ENCODE results near the gene SMYD1. TPM values are rescaled to one million over a fixed set of nuclear protein-coding genes. Genes with fewer than 3 reads are reported as not detected.

The SMYD1 gene
- total RNA-seq, 1 donor from 2014 or later = not detected

DNA sequence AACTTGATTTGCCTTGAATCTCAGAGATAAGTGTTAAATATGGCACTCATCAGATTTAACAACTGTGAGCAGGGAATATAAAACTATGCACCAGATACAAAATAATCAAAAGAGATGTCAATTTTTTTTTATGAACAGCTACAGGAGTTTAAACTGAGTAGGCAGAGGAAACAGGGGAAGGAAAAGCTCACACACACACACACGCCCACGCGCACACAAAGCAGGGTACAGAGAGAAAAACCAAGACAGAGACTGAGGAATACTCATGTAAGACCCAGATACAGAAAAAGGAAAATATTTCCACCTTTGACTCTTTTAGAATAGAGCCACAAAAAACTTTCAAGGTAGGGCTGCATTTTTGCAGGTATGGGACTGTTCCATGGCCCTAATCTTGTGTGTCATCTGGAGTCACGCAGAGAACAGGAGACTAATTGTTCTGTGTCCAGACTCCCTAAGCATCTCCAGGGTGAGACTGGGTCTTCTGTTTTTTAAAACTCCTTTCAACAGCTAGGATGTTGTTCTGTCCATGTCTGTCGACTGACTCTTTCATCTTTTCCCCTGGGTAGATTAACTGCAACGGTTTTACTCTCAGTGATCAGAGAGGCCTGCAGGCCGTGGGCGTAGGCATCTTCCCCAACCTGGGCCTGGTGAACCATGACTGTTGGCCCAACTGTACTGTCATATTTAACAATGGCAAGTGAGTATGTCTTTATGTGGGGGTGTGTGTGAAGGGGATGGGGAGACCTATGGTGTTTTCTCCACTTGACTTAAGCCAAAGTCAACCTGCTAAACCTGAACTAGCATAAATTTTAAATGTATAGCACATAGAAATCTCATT, 23.0 kb downstream of the SMYD1 start:
- ATAC-seq = no peak

DNA sequence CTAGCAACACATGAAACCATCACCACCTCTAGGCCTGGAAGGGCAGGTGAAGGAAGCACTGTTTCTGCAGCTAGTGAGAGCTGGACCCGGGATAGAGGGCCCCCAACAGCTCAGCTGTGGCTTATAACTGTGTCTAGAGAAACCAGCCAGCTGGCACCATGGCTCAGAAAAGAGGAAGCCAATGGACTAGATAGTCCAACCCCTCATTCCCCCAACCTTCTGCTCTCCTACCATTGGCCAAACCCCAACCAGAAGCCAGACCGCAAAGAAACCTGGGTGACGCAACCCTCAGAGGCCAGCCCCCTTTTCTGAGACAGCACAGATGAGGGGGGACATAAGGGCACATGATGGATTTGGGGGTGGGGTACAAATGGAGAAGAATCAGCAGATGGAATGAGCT, 24.3 kb downstream of the SMYD1 start:
- no peak for ATAC-seq

DNA sequence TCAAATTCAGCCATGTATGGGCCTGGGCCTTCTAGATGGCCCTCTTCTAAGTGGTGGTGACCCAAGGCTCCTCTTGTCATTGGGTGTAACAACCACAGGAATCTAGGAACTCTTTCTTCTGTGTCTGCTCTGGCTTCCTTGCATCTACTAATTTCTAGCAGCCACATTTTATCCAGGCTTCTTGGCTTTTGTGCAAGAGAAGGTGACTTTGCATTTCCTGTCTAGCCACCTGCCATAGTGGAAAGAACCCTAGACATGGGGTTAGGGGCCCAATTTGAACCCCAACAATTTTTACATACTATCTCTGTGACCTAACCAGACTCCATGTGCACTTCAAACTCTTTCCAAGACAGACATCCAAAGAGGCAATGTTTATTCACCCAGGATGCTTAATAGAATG, 25.1 kb downstream of the SMYD1 start:
- no peak for ATAC-seq

DNA sequence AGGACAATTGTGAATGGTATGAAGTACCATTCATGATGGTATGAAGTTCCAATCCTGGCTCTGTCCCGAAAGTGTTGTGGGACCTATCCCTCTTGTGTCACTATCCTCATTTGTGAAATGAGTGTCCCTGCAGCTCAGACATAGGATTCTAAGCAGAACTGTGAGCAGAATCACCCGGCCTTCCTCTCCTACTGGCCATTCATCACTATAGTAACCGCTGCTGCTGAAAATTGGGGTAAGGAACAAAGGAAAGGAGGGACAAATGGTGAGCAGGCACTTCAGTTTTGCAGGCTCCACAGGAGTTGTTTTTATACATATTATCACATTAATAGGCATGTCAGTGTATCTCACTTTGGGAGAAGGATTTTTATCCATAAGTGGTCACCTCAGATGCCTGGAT, 27.4 kb downstream of the SMYD1 start:
- no peak for ATAC-seq

DNA sequence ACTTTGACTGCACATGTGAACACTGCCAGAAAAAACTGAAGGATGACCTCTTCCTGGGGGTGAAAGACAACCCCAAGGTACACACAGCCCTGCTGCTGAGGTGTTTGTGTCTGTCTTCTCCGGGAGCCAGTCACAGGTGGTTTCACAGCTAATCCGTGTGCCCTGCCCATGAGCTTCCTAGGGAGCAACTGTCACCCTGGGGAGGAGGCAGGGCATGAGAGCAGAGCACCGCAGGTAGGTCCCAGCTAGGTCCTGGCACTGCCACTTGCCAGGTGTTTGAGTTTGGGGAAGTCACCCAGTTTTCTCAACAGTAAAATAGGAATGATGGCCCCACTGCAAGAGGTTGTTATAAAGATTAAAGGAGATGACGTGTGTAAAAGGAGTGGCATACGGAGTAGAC, 29.1 kb downstream of the SMYD1 start:
- no peak for ATAC-seq

DNA sequence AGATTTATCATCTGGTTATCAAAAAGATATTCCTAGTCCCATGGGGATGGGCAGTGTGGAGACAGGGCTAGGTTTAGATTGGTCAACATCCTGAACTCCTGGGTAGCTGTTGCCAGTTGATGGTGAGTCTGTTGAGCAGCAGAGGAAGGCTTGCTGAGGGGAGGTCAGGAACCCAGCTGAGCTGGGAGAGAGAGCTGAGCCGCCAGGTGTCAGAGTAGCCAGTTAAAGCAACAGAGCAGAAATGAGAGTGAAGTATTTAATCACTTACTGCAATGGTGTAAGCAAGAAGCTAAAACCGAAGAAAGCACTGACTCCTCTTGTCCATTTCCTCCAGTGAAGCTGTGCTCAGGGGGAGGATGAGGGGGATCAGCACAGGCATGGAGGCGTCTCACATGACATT, 29.6 kb downstream of the SMYD1 start:
- ATAC-seq = no peak

DNA sequence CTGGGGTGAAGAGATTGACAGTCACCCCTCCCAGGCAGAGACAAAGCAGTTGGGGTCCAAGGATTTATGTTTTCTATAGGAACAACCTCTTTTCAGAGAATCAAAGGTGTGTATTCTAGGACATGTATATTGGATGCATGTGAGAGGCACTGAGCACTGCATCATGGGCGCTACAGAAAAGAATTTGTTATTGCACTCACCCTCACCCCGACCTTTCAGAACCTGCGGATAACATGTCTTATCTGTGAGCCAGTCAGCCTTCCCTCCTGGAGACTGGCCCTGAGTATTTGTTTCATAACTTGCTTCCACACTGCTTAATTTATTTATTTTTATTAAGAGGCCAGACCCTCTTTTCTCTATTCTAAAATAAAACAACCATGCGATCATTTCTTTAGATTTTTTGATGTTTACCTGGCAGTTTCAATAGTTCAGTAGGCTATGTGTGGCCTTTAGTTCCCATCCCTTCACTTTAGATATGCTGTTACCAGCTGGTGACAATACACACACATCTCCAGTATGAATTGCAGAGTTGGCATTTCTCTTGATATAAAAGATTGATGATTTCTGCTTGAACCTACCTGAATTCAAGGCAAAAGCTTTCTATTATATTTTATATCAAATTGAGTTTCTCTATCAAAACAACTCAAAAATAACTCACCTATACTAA, 30.4 kb downstream of the SMYD1 start:
- no peak for ATAC-seq

DNA sequence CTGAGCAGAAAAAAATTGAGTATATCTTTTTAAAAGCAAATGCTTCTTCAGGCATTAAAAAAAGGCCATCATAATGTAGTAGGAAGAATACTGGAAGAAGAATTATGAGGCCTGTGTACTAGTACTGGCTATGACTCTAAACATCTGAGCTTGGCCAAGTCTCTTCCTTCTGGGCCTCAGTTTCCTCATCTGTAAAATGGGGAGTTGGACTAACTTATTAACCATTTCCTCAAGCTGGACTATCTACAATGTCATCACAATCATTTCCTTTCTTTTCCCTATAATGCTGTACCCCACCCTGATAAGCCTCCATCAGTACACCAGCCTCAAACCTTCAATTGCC, 30.9 kb downstream of the SMYD1 start:
- no peak for ATAC-seq

DNA sequence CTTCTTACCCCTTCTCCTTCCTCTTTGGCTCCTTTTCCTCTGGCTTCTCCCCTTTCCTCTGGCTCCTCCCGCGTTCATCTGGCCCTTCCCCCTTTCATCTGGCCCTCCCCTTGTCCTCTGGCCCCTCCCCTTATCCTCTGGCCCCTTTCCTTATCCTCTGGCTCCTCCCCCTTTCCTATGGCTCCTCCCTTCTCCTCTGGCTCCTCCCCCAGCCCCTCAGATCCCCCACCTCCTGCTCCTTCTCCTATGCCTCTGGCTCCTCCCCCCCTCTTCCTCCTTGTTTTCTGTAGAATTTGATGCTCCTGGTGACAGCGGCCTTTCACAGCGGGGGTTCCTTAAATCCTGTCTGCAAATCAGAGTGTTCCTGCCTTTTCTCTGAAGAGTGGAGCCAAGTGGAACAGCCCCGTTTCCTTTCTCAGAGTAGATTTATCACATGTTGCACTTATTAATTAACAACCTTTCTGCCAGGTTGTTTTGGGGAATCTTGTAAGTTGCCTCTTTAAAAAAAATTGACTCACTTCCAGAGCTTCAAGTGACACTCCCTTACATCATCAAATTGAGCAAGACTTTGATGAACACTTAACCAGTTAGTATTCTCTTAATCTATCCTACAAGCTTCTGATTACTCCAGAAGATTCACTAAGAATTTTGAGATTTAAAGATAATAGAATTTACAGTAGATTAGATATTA, 32.3 kb downstream of the SMYD1 start:
- ATAC-seq = peak; percentile 70

DNA sequence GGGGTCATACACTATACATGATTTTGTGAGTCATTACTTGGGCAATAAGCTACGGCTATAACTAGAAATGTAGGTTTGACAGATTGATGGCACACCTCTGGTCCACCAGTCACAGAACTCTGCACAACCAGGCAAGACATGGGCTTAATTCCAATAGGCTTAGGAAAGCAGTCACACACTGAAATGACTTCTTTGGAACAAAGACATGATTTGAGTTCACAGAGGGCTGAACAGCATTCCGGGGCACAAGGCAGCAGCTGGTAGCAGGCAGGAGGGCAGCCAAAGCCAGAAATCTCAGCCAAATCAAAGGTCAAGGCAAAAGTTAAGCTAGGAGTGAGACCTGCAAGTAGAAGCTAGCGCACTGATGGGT, 32.8 kb downstream of the SMYD1 start:
- ATAC-seq = peak; percentile 72

DNA sequence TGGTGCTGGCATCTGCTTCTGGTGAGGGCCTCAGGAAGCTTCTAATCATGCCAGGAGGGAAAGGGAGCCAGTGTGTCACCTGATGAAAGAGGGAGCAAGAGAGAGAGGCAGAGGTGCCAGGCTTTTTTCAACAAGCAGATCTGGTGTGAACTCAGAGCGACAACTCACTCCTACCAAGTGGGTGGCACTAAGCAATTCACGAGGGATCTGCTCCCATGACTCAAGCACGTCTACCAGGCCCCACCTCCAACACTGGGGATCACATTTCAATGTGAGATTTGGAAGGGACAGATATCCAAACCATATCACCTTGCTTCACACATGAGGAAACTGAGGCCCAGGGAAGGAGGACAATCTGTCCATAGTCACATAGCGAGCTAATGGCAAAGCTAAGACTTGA, 41.2 kb downstream of the SMYD1 start:
- ATAC-seq = no peak

DNA sequence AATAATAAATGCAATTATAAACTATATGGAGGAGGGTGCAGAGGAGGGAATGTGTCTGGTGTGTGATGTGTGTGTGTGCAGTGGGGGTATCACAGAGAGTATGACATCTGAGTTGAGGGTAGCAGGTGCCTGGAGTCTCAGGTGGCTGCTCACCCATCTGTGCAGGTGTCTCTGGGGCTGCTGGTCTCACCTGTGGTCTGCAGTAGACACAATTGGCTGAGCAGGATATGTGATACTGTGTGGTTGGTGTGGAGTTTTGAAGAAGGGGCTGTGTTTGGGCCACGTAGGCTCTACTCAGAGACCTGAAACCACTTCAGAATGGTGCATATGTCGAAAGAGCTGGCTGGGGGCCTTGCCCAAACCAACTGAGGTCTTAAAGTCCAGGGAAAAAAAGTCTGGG, 43.2 kb downstream of the SMYD1 start:
- ATAC-seq = no peak

DNA sequence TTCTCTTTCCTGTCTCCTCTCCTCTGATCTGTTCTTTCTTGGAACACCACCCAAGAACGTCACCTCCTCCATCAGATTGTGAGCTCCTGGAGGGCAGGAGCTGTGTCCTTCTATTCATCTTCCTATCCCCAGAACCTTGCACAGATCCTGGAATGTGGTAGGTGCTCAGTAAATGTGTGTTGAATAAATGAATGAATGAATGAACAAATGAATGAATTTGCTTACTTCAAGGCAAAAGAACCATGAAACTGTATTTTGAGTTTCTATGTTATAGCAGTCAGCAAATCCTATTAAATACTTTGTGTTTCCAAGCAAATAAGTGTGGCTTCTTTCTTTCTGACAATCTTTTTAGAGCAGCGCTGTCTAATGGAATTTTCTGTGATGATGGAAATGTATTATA, 45.4 kb downstream of the SMYD1 start:
- no peak for ATAC-seq

DNA sequence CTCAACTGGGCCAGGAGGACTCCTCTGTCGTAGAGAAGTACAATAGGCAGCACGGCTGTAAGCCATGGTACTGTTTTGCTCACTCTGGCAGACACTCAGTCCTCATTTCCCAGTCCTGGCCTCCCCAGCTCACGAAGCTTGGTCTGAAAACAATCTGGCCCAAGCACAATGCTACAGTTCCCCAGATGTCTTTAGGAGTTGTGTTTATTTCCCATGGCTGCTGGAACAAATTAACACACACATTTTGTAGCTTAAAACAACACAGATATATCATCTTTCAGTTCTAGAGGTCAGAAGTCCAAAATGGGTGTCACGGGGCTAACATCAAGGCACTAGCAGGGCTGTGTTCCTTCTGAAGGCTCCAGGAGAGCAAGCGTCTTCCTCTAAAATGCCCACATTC, 47.3 kb downstream of the SMYD1 start:
- ATAC-seq = no peak

DNA sequence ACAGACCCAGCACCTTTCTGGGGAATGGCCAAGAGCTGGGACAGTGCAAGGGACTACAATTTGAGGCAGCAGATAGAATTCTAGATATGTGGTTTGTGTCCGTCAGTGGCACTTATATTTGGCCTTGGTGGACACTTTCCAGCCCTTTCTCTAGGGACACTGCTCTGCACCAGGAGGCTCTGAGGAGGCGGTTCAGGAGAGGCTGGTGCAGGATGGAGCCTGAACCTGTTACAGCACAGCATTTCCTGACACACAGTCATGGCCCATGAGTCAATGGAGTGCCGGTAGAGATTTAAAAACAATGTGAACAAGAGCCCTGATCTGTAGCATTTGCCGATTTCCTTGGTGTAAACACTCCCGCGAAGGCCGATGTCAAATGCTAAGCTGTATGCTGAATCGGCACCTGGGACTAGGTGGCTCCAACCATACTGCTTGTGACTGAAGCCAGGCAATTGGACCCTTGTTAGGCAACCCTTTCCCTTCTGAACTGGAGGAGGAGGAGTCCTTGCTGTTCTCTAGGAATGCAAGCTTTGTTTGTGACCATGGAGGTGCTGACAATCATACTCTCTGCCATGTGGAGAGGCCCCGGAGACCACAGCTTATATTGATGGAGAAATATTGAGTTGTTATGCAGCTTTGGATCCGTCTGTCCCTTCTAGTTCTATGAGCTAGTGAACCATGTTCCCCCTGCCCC, 48.3 kb downstream of the SMYD1 start:
- no peak for ATAC-seq

DNA sequence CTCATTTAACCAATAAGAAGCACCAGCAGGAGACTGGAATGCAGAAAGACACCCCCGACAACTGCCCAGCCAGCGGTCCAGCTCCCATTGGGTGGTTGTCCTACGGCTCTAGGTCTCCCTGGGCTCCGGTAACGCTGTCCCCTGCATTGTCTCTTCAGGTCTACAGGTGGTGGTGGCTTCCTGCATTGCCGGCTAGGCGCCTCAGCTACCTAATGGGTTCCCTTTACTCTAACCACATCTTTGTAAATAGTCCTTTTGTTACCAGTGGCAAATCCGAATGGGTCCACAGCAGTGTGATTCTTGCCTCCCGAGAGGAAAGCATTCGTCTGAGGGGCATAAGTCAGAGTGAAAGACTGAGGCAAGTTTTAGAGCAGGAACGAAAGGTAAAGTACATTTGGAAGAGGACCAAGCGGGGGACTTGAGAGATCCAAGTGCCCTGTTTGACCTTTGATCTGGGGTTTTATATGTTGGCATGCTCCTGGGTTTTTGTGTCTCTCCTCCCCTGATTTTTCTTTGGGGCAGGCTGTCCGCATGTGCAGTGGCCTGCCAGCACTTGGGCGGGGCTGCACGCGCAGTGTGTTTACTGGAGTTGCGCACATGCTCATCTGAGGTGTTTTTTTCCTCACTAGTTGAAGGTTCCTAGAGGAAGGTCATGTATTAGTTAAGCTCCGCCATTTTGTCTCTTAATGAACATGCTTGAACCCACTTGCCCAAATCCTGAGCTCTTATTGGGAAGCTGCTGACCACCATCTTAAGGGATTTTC, 49.2 kb downstream of the SMYD1 start:
- ATAC-seq = no peak

DNA sequence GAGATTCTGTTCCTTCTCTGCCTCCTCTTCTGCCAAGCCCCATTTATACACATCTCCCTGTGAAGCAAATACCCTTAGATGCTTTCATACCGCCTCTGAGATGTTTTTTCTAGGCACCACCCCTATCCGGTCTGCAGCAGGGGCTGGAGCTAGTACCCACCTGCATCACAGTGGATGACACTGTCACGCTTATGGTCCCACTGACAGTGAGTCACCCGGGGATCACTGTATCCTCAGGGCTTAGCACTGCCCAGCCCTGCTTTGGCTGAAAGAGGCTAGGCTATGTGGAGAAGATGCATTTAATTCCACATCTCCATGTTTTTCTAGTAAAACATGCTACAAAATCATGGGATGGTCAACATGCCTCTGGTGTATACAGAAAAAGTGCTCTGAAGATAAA, 50.3 kb downstream of the SMYD1 start:
- ATAC-seq = no peak

DNA sequence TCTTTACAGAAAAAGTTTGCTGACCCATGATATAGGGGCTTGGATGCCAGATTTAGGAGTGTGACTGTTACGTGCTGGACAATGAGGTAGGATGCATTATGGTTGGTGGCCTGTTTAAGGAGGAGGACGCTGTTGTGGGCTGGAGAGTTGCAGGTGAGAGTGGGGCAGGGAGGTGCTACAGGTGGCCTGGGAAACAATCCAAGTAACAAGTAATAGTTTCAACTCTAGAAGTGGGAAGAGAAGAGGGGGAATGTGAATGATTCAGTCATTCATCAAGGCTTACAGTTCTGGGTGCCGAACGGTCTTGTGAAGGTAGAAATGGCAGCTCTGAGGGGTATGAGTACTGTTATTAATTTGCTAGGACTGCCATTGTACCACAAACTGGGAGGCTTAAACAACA, 54.1 kb downstream of the SMYD1 start:
- ATAC-seq = no peak

DNA sequence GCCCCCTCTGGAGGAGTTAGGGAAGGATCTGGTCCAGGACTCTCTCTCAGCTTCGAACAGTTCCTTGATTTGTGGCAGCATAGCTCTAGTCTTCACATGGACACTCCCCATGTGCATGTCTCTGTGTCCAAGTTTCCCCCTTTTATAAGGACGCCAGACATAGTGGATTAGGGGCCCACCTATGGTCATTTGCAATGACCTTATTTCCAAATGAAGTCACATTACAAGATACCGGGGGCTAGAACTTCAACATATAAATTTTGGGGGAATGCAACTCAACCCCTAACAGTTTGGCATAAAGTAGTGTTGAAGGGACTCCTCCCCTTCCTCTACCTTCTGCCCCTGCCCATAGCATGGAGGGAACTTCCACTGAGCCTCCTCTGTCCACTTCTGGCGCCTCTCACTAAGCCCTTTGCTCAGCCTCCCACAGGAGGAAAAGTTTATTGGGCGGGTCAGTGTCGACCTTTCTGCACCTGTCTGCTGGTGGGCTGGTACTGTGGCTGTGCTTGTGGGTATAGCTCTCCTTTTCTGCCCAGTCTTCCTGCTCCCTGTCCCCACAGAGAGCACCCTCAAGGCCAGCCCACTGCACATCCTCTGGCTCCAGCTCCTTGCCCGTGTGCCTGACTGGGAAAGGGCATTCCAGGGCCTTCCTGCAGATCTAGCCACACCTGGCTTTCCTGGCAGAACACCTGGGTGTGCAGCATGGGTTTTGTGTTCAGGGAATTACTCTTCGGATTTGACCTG, 54.7 kb downstream of the SMYD1 start:
- ATAC-seq = no peak

DNA sequence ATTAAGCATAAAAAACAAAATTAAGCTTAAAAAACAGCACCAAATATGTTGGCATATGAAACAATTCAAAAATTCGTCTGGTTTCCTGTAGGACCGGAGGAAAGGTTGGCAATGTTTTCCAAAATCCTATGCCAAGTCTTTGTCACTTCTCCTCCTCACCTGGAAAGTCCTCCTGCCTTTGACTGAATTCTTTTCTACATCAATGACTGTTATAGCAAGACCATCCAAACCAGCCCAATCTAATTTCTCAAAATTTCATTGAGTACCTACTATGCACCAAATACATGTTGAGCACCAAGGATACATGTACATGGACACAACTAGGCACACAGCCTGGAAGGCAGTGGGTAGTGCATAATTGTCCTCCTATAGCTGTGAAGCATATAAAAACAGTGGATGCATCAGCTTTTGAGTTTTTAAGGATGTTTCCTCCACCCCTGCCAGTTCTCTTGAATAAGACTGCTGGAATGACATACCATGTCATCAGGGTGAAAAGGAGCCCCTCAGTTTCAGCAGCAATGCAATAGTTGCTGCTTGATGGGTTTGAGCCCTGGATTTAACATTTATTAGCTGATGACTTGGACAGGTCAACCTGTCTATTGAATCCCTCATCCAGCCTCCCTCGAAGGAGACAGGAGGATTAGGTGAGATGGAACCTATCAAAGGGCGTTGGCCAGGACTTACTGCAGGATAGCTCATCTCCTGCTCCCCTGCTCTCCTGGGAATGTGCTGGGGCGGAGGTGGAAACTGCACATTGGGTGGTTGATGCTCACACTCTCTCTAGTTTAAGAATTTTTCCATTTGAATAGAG, 55.7 kb downstream of the SMYD1 start:
- no peak for ATAC-seq
